ENCODE measurements around the gene C6orf89. TPM values are rescaled to one million over a fixed set of nuclear protein-coding genes. Genes with fewer than 3 reads are reported as not detected.

C6orf89 gene
- total and polyA plus RNA-seq, 2 of the 13 experiments (the other 11 are each of a cell fraction or from before 2014, with no cell fraction given): 22.1 to 32.2 TPM

DNA sequence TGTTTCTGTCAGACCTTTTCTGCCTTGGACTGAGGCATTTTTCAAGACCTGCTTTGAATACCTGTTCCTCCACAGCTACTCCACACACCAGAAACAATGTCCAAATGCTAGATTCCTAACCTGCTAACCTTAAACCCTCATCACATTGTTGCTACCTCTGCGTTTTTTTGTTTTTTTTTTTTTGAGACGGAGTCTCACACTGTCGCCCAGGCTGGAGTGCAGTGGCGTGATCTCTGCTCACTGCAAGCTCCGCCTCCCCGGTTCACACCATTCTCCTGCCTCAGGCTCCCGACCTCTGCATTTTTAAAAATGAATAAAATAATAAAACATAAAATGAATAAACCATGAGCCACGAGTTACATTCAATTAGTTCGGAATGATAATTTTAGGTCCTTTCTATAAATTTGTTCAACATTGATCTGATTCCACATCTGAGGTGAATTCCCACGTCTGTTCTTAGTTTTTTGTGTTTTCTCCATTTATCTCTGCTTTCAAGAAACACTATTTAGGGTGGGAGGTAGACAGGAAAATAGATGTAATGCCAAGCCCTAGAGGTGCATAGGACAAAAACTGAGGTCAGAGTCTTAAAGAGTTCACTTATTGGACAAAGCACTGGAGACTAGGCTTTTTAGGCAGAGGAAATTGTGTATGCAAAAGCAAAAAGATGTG, 1.3 kb downstream of the C6orf89 start (continued):
- no peak for TF ChIP-seq PRDM10 (CRISPR knock-in tag; IDR thresholded peaks at IDR 0.05; ENCODE audit: low read depth)
- TF ChIP-seq, protein P1, sequence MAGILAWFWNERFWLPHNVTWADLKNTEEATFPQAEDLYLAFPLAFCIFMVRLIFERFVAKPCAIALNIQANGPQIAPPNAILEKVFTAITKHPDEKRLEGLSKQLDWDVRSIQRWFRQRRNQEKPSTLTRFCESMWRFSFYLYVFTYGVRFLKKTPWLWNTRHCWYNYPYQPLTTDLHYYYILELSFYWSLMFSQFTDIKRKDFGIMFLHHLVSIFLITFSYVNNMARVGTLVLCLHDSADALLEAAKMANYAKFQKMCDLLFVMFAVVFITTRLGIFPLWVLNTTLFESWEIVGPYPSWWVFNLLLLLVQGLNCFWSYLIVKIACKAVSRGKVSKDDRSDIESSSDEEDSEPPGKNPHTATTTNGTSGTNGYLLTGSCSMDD (CRISPR knock-in tag; IDR thresholded peaks at IDR 0.05): no peak
- peak; percentile 10 for TF ChIP-seq TEAD3 (CRISPR knock-in tag; optimal IDR thresholded peaks at IDR 0.05; ENCODE audit: borderline replicate concordance)
- TF ChIP-seq RFXANK (CRISPR knock-in tag; IDR thresholded peaks at IDR 0.05): no peak
- no peak for TF ChIP-seq GABPA (IDR thresholded peaks at IDR 0.05; ENCODE audit: low read depth, low read length)
- TF ChIP-seq GABPA (CRISPR knock-in tag; IDR thresholded peaks at IDR 0.05; ENCODE audit: low read depth): peak; percentile 21
- TF ChIP-seq, protein P2, sequence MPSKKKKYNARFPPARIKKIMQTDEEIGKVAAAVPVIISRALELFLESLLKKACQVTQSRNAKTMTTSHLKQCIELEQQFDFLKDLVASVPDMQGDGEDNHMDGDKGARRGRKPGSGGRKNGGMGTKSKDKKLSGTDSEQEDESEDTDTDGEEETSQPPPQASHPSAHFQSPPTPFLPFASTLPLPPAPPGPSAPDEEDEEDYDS (CRISPR knock-in tag; IDR thresholded peaks at IDR 0.05): no peak
- no peak for TF ChIP-seq ZKSCAN5 (CRISPR knock-in tag; IDR thresholded peaks at IDR 0.05)
- no peak for TF ChIP-seq ZSCAN21 (CRISPR knock-in tag; IDR thresholded peaks at IDR 0.05; ENCODE audit: borderline replicate concordance)
- no peak for TF ChIP-seq CENPT (CRISPR knock-in tag; IDR thresholded peaks at IDR 0.05; ENCODE audit: low read depth)
- no peak for TF ChIP-seq ZNF160 (CRISPR knock-in tag; IDR thresholded peaks at IDR 0.05)
- no peak for TF ChIP-seq ZFP82 (CRISPR knock-in tag; IDR thresholded peaks at IDR 0.05; ENCODE audit: borderline replicate concordance)
- no peak for TF ChIP-seq HDAC2 (CRISPR knock-in tag; IDR thresholded peaks at IDR 0.05)
- TF ChIP-seq PAX8 (CRISPR knock-in tag; IDR thresholded peaks at IDR 0.05; ENCODE audit: borderline replicate concordance): no peak
- TF ChIP-seq SRY (CRISPR knock-in tag; IDR thresholded peaks at IDR 0.05): no peak
- TF ChIP-seq ZMYM3 (CRISPR knock-in tag; IDR thresholded peaks at IDR 0.05): no peak
- no peak for TF ChIP-seq ZNF207 (IDR thresholded peaks at IDR 0.05; ENCODE audit: borderline replicate concordance)
- TF ChIP-seq, protein P3, sequence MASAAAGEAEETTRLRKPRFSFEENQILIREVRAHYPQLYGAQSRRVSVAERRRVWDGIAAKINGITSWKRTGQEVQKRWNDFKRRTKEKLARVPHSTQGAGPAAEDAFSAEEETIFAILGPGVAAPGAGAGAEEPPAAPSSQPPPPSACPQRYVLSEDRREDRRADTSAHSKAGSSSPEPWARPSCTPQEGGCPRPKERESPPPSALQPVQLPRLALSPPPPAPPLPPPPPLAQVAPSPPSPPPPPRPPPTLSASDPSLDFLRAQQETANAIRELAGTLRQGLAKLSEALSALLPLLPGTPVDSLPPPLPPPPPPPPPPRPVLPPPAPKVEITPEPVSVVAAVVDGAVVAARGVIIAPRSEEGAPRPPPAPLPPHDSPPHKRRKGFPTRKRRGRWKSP (CRISPR knock-in tag; IDR thresholded peaks at IDR 0.05): no peak
- no peak for TF ChIP-seq POLR2AphosphoS2 (IDR thresholded peaks at IDR 0.05; ENCODE audit: low read depth, low read length)
- TF ChIP-seq ZGPAT (CRISPR knock-in tag; IDR thresholded peaks at IDR 0.05): peak; percentile 43; the same call in 1 of the 2 replicates
- TF ChIP-seq ZBTB3 (CRISPR knock-in tag; IDR thresholded peaks at IDR 0.05; ENCODE audit: borderline replicate concordance, low read depth): no peak
- TF ChIP-seq TFDP2 (CRISPR knock-in tag; IDR thresholded peaks at IDR 0.05): 0 out of 2 replicates have a peak, but pooled peaks have one; percentile 12

Data from HepG2 (cell line).